GM19372 (cell line): ENCODE results near the gene SNED1.

Experiments used
- ATAC-seq: cut with Tn5 transposase; IDR thresholded peaks from one replicate; pipeline ENCODE4 v1.9.1; 2021; ENCODE audit warnings: mild to moderate bottlenecking, low read depth, moderate library complexity; ENCODE audit not compliant: unreplicated experiment

The SNED1 gene

DNA sequence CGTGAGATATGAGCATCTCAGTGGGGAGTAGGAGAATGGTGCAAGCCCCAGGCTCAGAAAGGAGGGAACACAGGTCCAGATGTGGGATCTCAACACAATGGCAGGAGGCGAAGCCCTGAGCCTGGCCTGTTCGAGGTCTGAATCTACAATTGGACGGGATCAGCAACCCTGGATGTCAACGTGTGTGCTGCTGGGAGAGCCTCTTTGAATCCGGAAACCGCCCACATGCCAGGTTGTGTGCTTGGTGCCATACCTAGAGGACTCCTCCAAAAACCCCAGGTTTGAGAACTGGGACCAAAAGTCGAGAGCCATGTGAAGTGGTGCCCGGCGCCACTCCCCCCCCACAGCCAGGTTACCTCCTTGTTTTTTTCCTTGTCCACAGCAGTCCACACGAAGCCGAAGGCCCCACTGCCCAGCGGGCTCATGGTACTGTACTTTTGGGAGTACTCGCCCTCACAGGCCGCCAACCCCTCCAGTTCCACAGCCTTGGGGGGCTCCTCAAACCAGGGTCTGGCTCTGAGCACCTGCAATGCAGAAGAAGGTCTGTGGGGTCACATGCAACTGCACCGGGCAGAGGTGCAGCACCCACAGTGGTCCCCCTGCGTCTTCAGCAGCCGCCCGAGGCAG is 124.1 kb downstream of the SNED1 start:
- no peak for ATAC-seq

- ATAC-seq: no peak
These were observed 125.6 kb downstream of the SNED1 start for GRCh38 chr2:241123816-241124536.

- ATAC-seq: no peak
These were observed 127.2 kb downstream of the SNED1 start for GRCh38 chr2:241125626-241126025.

GRCh38 chr2:241126201-241126611 is 127.8 kb downstream of the SNED1 start:
- no peak for ATAC-seq

DNA sequence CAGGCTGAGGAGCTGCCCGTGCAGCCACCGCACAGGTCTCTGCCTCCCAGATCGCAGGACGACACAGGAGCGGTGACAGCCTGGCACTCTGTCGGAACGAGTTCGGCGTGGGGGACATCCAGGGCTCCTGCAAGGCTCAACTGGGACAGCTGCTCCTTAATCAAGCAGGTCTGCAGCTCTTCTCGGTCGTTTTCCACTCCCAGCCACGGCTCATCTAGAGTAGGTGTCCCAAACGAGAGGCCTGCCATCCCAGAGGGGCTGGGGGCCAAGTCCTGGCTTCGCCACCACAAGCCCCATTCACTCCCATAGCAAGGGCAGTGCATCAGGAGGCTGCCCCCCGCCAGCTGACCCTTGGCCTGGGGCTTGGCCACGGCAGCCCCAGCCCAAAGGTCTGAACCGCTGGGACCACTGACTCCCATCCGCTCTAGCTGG is 128.4 kb downstream of the SNED1 start:
- ATAC-seq: no peak

DNA sequence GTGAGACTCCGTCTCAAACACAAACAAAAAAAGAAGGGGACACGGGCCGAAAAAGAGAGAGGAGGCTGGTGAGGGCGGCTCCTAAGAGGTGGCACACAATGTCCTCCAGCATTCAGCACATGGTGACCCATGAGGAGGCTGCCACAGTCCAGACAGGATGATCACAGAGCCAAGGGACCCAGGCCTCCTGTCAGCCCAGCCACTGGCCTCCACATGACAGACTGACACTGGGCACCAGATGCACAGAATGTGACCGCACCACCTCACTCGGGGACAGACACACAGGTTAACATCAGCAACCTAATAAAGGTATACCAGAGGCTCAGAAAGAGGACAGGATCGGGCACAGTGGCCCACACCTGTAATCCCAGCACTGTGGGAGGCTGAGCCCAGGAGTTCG is 129.8 kb downstream of the SNED1 start:
- ATAC-seq: no peak

GRCh38 chr2:241129086-241129871 is 130.9 kb downstream of the SNED1 start:
- no peak for ATAC-seq

DNA sequence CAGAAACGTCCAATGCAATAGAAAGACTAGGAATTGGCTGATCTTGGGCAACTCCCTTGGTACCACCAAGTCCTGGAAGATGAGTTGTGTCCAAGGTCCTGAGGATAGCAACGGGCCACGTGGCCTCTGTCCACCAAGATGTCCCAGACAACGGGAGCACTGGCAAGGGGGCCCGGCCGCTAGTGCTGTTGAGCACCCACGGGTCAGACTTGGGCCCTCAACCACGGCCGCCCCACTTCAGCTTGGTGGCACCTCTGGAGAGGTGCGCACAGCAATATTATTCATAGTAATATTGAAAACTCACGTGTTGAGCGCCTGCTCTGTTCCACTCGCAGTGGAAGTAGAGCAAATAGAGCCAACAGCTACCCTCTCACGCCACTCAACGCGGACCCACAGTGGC is 131.9 kb downstream of the SNED1 start:
- no peak for ATAC-seq

DNA sequence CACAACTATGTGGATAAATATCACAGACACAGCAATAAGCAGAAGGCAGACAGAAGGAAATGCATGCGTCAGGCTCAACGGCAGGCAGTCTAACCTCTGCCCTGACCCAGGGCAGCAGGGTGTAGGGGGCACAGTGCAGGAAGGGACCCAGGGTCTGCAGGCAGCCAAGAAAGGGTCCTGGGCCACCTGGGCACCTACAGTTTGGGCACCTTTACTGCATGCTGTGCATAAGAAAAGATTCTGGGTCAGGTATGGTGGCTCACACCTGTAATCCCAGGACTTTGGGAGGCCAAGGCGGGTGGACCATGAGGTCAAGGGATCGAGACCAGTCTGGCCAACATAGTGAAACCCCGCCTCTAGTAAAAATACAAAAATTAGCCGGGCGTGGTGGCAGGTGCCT is 133.1 kb downstream of the SNED1 start:
- ATAC-seq: no peak

DNA sequence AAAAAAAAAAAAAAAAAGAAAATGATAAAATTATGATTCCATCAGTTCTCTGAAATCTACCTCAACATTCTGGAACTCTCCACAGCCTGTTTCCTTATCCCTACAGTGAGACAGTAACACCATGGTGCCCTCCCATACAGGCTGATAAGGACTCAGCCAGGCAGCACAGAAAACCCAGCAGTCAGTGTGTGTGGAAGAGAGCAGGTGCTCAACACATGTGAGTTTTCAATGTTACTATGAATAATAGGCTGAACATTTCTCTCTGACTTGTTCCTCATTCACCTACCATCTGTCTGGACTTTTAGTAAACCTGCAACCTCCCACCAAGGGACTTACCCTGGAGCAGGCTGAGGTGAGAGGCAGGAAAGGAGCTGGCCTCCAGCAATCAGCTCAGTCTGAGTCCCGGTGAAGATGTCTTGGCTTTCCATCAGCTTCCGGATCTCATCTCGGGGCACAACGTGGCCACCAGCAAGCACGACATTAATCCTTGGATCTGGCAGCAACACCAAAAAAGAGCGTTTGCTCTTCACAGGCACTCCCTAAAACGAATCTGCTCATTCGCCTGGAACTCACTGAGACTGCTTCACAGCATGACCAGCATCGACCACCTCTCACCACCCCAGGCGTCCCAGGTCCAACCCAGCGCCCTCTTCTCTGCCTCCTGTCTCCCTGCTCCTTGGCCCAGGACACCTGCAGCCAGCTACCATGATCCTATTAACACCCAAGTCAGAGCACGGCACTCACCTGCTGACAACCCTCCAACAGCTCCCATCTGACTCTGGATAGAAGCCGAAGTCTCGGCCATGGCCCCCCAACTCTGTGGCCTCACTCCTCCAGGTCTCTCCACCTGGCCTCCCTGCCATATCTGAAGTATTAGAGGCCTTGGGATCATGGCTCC is 134.4 kb downstream of the SNED1 start:
- no peak for ATAC-seq

- no peak for ATAC-seq
These were observed 135.0 kb downstream of the SNED1 start for GRCh38 chr2:241133436-241133820.

DNA sequence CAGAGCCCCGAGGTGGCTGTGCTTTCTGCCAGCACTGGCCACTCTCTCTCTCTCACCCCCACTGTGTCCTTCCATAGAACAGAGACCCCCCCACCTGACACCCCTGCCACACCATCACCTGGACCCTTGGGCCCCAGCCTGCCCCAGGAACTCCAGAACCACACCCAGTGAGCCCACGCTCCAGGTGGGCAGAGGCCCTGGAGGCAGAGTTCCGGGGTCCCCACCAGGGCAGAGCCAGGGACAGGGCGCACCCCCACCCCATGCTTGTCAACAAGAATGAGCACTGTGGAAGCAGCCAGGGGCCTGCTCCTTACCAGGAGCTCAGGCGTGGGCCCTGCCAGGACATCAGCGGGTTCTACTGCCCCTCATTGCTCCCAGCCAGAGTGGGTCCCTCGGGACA is 136.3 kb downstream of the SNED1 start:
- ATAC-seq: no peak

GRCh38 chr2:241135737-241136136 is 137.3 kb downstream of the SNED1 start:
- ATAC-seq: no peak

- no peak for ATAC-seq
These were observed 137.8 kb downstream of the SNED1 start for GRCh38 chr2:241136191-241136590.

- no peak for ATAC-seq
These were observed 138.3 kb downstream of the SNED1 start for GRCh38 chr2:241136661-241137260.

- ATAC-seq: no peak
These were observed 139.1 kb downstream of the SNED1 start for GRCh38 chr2:241137276-241138190.

DNA sequence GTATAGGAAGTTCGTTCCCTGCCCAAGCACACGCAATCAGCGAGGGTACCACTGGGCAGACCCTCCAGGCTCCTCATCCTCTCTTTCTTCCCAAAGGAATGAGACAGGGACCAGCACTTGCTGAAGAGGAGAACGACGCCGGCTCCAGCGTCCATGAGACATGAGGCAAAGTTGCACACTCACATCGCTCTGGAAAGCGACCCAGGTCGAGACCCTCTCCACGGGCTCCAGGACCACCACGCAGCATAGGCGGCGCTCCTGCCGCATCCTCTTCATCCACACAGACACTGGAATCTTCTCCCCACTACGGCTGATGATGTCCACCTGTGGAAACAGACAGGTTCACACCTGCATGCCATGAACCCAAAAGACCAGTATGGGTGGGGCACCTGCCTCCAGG is 140.1 kb downstream of the SNED1 start:
- ATAC-seq: no peak

- no peak for ATAC-seq
These were observed 141.4 kb downstream of the SNED1 start for GRCh38 chr2:241139531-241140444.
